ENCODE data around the gene GNAS.
"Not testable (repeated sequence)": the region's sequence is repeated elsewhere in the genome, so short reads cannot be mapped to it uniquely, and the experiment has no call there.

GNAS gene

DNA sequence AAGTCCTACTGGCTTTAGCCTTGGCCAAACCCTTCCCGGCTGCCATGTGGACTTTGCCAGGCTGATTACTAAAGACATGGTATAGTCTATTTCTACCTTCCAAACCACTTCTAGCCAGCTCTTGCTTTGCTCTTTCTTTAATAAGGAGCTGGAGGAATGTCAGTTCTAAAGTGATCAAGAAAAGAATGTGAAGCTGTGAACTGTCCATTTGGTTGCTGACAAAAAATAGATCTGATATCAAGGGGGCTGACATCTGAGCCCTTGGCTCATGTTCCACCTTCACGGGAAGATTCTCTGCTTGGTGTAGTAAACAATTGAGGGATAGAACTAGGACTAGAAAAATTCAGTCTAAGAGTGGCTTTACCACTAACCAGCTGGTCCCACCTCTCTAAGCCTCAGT, 24.4 kb upstream of the GNAS start:
- DNase-seq (ENCODE audit: low read depth): no peak

DNA sequence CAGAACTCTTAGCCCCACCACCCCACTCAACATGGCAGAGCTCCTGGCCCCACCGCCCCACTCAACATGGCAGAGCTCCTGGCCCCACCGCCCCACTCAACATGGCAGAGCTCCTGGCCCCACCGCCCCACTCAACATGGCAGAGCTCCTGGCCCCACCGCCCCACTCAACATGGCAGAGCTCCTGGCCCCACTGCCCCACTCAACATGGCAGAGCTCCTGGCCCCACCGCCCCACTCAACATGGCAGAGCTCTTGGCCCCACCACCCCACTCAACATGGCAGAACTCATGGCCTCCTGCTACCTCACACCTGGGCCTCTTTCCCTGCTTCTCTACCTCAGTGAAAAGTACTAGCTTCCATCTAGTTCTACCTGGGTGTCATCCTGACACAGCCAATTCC, 23.7 kb upstream of the GNAS start:
- DNase-seq (ENCODE audit: low read depth): not testable (repeated sequence)

DNA sequence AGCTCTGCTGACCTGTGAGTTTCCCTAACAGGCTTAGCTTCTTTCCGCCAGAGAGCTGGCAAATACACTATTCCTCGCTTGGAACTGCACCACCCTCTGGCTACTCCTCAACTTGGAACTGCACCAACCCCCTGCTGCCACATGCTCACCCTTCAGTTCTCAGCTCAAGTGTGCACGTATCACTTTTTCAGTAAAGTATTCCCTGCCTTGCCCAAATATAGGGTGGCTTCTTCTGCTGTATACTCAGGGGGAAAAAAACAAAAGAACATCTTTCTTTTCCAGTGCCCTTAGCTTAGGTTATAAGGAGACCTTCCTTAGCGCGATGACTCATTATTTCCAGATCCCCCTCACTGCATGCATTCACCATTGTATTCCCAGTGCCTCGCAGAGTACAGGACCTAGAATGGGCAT, 23.0 kb upstream of the GNAS start:
- DNase-seq (ENCODE audit: low read depth): no peak

DNA sequence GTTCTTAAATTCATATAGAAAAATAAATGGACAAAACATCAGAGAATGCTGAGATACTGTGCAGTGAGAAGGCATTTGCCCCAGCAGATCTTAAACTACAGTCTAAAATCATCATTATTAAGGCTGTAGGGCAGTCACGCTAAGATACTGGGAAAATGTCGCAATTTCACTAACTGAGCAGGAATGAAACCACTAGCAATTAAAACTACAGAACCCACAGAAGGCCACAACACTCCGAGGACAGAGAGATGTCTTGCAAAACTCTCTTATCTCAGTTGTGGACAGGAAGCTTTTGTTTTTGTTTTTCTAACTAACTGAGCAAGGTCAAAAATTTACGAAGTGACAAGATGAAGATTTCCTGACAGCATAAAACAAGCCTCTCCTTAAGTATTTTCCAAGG, 20.1 kb upstream of the GNAS start:
- DNase-seq (ENCODE audit: low read depth): no peak

DNA sequence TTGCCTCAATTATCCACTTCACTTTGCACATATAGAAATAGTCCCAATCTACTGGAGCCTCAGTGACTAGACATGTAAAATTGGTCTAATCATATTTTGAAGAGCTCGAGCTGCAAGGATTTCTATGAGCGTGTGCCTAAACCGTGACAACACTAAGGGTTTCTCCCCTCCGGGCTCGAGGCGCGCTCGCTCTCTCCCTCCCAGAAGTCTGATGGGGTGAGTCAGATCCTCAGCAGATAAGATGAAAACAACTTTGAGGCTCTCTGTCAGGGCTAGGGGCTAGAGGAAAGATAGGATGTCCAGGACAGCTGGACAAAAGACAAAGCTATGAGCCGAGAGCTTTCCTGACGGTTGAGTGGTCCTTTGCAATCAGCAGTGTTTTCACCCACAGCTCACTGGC, 18.6 kb upstream of the GNAS start:
- DNase-seq (ENCODE audit: low read depth): no peak

DNA sequence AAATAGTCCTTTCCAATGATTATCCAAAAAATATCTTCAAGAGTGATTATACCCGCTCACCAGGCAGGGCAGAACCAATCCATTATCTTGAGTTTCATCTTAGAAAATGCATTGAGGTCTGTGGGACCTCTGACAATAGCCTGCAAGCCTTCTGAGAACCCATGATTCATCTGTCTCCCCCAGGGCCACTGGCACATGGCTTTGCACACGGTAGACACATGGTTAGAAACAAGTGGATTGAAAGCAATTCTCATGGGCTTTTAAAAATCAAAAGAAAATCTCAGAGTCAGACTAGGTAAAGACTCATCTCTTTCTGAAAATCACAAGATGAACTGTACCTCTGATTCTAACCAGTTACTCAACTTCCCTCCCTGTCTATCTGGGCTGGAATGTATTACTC, 17.3 kb upstream of the GNAS start:
- no peak for DNase-seq (ENCODE audit: low read depth)

DNA sequence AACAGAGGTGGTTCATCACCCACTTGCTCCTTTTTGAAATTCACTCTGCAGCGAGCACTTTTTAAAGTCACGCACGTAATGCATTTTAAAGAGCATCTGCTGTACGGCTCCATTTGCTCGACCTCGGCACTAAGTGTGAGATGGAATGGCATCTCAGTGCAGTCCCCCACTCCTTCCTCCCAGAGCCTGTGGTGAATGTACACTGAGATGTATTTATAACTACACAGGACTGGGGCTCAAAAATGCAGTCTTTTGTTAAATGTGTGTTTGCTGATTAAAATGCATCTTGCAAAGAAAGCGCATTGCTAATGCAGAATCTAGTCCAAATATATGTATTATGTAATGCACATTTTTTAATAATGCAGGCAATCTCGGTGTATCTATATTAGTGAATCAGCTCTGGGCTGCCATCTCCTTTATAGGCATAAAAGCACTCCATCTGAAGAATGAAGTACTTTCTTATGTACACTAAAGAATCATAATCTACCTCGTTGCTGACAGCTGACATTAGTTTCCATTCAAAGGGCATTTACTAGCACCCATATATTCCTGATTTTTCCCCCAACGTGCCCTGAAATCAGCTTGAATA, 15.8 kb upstream of the GNAS start:
- DNase-seq (ENCODE audit: low read depth): no peak

DNA sequence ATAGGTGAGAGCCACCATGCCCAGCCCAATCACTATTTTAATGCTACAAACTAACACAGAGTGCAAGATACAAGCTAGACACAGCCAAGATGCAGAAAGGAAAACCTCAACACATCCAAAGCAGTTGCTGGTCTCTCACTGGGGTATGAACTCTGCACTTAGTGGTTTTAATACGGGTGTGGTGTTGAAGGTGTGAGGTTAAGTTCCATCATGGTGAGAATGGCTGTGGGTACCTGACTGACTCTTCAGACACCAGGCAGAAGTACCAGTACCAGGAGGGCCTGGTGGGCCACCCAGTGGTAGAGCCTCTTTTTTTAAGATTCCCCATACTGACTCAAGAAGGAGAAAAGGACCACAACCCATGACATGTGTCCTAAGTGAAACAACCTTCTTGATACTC, 14.8 kb upstream of the GNAS start:
- DNase-seq (ENCODE audit: low read depth): no peak

DNA sequence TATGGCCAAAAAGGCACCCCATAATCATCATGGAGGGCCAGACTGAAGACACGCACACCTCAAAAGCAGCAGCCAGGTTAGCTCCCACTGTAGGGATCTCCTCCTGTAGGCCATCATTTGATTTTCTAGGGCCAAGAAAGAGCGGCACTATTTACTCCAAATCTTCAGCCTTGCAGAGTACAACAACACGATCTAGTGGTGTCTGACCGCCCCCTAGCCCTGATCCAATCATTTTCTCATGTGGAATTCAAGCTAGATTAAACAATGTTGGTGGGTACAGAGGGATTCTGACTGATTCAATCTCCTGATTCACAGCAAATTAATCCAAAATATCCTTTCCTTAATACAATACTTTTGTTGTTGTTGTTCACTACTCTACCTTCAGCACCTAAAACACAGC, 14.3 kb upstream of the GNAS start:
- DNase-seq (ENCODE audit: low read depth): no peak

DNA sequence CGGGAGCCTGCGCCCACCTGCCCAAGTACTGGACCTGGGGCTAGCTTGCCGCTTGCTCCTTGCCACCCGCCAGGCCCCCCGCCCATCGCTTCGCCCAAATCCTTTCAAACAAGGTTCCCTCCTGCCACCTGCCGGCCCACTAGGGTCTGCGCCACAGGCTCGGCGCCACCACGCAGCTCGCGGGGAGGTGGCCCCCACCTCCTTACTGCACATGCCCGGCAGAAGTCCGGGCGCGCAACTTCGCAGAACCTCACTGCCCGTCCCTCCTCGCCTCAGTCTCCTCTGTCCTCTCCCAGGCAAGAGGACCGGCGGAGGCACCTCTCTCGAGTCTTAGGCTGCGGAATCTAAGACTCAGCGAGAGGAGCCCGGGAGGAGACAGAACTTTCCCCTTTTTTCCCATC, 13.0 kb upstream of the GNAS start:
- DNase-seq (ENCODE audit: low read depth): no peak

DNA sequence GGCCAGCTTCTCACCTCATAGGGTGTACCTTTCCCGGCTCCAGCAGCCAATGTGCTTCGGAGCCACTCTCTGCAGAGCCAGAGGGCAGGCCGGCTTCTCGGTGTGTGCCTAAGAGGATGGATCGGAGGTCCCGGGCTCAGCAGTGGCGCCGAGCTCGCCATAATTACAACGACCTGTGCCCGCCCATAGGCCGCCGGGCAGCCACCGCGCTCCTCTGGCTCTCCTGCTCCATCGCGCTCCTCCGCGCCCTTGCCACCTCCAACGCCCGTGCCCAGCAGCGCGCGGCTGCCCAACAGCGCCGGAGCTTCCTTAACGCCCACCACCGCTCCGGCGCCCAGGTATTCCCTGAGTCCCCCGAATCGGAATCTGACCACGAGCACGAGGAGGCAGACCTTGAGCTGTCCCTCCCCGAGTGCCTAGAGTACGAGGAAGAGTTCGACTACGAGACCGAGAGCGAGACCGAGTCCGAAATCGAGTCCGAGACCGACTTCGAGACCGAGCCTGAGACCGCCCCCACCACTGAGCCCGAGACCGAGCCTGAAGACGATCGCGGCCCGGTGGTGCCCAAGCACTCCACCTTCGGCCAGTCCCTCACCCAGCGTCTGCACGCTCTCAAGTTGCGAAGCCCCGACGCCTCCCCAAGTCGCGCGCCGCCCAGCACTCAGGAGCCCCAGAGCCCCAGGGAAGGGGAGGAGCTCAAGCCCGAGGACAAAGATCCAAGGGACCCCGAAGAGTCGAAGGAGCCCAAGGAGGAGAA, 12.3 kb upstream of the GNAS start:
- no peak for DNase-seq (ENCODE audit: low read depth)

DNA sequence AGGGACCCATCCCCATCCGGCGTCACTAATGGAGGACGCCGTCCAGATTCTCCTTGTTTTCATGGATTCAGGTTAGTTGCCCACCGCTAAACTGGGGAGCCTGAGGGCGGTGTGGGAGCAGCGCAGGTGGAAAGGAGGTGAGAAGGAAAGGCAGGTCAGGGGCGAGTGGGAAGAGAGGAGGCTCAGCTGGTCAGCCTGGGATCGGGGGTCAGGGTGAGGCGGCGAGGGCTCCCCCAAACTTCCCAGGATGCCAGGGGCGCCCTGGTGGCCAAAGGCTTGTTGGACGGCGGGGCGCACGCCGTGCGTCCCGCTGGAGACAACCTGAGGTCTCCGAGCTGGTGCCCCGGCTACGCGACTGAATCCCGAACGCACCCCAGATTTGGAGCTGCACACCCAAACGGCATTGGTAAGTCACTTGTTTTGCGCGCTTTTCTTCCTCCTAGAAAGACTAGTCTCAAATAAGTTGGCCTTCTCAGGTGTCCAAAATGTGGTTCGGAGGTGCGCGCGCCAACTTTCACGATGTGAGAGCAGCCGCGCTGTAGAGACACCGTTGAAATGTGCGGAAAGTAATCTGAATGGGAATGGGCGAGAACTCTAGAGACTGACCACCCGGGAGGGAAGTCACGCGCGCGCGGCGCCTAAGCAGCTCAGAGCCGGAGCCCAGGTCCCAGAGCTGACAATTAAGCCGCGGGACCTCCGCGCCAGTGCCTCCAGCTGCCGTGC, 11.5 kb upstream of the GNAS start:
- DNase-seq (ENCODE audit: low read depth): no peak

DNA sequence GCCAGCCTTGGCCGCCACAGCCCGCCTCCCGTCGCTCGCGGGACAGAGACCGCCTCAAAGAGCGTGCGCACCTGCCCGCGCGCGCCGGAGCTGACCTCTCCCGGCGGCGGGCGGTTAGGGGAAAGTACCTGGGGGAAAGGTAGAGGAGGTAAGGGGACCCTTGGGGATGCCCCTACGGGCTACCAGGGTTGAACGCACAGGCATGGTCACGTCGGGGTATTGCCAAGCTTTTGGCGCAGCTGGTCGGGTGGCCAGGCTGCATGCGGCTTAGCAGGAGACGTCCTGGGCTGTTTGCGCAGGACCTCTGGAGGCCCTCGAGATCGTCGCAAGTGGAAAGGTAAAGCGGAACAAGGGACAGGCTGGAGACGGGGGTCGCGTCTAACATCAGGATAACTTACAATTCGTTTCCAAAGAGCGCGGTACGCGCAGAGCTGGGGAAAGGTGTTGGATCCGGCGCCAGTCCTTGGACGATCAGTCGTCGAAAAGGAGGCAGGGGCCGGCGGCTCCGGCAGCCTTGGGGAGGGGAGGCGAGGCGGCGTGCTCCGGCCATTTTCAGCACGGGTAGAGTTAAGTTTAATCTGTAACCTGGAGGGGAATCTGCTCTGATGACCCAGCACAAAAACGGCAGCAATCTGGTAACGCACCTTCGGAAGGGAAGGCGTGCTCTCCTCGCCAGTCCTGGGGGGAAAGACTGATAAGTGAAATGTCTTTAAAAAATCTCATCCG, 10.8 kb upstream of the GNAS start:
- DNase-seq (ENCODE audit: low read depth): no peak

DNA sequence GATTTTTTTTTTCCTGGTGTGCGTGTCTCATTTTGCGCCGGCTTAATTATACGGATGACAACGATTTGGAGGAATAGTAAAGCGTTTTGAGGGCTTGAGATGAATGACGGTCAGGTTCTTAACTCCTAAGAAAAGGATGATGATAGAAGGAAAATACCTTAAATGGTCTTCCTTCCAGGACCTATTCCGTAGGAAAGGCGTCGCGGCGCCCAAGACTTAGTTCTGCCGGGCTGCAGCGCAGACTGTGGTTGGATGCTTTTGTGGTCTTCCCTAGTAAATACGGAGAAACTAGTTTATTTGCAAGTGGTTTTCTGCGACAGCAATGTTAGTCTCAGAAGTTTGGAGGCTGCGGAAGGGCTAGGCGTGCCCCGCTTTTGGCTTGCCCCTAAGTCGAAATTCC, 10.2 kb upstream of the GNAS start:
- DNase-seq (ENCODE audit: low read depth): no peak

DNA sequence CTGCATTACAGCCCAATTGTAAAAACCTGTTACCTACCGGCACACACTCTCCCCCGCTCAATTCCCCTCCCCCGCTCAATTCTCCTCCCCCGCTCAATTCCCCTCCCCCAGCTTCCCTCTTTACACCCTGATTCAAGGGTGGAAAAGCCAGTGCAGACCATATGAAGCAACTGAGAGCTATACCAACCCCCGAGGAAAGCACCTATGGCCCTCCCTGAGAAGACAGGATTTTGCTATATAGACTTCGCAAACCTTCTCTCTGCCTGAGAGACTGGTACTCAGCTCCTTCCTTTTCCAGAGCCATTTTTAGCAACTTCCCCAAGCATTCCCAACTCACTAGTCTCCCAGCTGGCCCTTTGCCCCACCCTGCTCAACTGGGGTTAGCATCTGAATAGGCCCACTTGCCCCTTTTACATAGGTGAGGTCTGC, 9.4 kb upstream of the GNAS start:
- DNase-seq (ENCODE audit: low read depth): no peak

DNA sequence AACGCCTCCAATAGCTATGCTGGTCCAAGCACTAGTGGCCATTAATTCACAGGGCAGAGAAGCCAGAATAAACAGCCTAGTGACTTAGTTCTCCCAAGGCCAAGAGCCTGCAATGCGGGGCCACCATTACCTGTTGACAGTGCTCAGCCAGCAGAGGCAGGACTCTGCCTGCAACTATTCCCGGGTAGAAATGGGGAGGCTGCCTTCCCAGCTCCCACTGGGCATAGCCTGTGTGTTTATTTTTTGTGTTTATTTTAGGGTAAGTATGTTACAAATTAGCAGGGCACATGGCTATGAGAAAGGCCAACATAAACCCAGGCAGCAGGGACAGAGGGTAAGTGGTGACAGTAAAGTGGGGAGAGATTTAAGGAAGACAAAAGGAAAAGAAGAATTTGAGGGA, 6.8 kb upstream of the GNAS start:
- DNase-seq (ENCODE audit: low read depth): no peak

DNA sequence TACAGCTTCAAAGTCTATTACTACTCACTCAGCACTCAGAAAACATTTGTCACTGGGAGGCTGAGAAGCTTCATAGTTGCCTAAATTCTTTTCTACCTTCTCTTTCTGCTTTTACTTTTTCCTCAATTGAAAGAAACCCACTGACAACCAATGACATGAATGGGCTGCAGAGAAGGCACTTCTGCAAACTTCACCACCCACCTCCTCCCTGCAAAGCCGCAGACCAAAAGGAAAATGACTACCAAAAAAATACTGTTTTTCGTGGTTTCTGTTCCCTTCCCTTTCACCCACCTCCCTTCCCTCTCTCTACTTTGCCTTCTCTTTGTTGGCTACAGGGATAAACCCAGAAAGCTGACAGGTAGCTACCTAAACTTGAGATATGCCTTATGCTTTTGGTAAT, 5.1 kb upstream of the GNAS start:
- no peak for DNase-seq (ENCODE audit: low read depth)

DNA sequence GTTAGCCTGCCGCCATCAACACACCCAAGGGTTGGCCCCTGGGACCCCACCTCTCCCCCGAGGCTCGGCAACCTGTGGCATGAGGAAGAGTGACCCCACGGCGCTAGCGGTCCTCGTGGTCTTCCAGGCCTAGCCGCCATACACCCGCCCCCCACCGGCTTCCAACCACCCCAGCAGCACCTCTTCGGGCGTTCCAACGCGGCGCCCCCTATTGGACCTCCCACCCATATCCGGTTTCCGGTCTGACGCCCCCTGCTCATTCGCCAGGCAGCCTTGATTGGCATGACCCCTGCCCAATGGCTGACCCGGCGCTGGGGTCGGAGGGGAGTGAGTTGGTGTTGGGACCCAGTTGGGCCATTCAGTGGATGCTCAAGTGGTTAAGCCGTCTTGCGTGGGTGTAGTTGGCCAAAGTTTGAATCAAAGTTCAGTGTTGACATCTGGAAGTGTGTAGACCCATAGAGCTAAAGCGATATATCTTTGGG, 1.8 kb upstream of the GNAS start, which contains the start of gene GNAS-AS1:
Gene GNAS-AS1, minus strand, starts transcription at position 210 of the 482 bp plus-strand sequence.
- peak; percentile 59 for DNase-seq (ENCODE audit: low read depth)

DNA sequence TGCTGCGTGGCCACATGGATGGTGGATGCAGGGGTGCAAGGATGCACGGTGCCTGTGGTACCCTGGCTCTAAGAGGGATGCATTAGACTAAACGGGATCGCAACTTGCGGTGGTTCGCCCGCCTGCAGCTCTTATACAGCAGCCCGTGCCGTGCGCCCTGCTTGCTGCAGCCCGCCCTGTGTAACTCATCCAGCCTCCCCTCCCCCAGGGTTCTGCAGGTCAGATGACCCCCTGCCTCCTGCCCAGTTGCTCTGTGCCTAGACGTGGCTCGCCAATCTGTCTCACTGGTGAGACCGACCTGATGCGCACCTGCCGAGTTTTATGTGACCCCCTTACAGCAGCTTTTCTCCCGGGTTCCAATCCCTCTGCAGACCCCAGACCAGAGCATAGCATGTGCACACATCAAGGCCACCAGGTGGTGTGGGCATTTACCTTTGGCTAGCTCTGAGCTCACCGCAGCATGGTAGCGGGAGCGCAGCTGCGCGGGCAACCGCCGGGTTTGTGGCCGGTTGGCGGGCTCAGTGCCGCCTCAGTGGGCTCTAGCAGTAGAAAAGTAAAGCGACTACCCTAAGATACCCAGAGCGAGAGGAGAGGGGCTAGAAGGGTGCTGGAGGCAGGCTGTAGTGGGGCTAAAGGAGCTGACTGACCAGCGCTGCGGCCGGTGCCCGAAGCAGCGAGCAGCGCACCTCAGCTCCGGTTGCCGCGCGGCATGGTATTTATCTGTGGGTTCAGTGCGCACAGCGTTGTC, 1.1 kb upstream of the GNAS start:
- DNase-seq (ENCODE audit: low read depth): no peak

DNA sequence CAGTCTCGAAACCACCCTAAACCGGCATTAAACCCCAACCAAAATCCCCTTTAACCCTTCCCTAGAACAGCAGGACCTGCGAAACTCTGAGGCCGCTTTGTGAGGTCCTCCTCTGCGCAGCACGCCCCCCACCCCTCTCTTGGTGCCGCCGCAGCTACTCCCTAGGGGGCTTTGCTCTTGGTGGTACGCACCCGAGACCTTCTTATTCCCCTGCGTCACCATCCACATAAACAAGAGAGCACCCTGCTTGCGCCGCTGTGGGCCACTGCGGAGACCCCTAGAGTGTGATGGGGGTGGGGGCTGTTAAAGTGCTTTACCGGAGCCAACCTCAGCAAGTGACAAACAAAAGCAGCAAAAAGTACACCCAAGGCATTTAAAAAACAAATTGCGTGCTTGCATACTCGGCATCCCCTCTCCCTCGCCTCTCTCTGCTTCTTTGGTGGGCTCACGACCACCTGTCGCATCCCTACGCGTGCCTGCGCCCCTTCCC, 502 bp upstream of the GNAS start:
- DNase-seq (ENCODE audit: low read depth): no peak

DNA sequence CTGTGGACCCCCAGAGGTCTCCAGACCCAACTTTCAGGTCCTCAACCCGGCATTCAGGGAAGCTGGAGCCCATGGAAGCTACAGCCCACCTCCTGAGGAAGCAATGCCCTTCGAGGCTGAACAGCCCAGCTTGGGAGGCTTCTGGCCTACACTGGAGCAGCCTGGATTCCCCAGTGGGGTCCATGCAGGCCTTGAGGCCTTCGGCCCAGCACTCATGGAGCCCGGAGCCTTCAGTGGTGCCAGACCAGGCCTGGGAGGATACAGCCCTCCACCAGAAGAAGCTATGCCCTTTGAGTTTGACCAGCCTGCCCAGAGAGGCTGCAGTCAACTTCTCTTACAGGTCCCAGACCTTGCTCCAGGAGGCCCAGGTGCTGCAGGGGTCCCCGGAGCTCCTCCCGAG, 950 bp downstream of the GNAS start:
- DNase-seq (ENCODE audit: low read depth): no peak

All from activated gamma-delta T cell treated with anti-CD3 and anti-CD28 coated beads, Interleukin-2, amount 50 U/mL, for 16 hours (primary cell).